ENCODE results near the gene RNF157.

Gene RNF157

DNA sequence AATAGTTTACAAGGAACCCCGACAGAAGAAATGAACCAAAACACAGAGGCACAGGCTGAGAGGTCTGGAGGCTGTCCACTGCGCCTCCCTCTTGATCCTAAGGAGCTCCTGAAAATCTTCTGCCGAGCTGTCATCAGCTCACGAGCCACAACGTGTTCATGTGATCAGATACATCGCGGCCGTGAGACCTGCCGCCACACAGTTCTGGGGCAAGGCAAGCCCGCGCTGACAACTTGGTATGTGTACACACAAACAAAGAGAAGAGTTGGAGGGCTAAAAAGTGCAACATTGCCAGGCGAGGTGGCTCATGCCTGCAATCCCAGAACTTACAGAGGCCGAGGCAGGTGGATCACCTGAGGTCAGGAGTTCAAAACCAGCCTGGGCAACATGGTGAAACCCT, 144.3 kb downstream of the RNF157 start:
- DNase-seq (ENCODE audit: low read depth in 1 of 2, low spot score in 1 of 2), result no peak

- DNase-seq (ENCODE audit: low read depth in 1 of 2, low spot score in 1 of 2), result no peak
Measured at GRCh38 chr17:76094046-76094445, 146.2 kb downstream of the RNF157 start.

GRCh38 chr17:76092526-76093413, 147.5 kb downstream of the RNF157 start:
- DNase-seq (ENCODE audit: low read depth in 1 of 2, low spot score in 1 of 2), result no peak

All from stimulated activated CD4-positive, alpha-beta T cell treated with anti-CD3 and anti-CD28 coated beads, Interleukin-15, amount 100 ng/mL, for 1 hour (primary cell).